ENCODE data around the gene C20orf204.

Gene C20orf204

DNA sequence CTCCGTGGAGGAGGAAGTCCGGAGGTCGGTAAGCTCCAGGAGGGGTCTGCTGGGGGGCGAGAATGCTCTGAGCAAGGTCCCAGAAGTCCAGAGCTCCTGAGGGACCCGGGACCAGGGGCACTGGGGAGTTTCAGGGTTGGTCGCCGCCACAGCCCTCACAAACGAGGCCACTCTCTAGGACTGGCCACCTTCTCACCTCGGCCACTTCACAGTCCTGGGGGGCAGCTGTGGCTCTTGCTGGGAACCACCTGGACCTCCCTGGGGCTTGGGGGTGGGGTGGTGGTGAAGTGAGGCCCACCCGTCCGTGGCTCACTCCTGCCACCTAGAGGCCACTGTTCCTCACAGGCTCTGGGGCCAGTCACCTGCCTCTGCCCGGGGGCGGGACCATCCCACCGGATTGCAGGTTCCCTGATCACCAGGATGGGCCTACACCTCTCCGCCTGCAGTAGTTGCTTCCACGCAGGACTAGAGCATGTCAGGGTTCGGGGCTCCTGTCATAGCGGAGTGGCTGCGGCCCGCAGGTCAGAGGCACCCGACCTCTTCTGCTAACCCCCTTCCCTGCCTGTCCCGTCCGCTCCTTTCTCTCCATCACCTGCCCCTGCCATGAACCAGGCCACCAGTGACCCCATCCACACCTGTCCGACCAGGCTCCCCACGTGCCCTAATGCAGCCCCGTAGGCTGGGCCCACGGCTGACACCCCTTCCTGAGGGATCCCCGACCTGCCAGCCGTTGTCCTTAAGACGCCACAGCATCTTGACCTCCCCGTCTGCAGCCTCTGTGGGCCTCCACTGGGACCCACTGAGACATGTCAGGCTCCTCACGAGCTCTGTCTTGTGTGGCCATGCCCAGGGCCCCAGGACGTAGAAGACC lies 21.9 kb downstream of the C20orf204 start:
- Mint-ChIP-seq H3K36me3 (ENCODE audit: insufficient read depth) (peaks cover 4% of the 10 kb centered on the region), H3K4me1 (peaks cover 15% of the 10 kb centered on the region), H3K27ac (ENCODE audit: low read depth) (no peak overlapping the region), H3K4me3 (peak overlapping the region; percentile 40), H3K27me3 (peaks cover 12% of the 10 kb centered on the region), H3K9me3 (no peaks in the 10 kb centered on the region)
- DNase-seq (ENCODE audit: low spot score in 2 of 2) (peak; percentile 53 to 69), ATAC-seq (replicated peaks; ENCODE audit: extremely low read depth, poor library complexity, severe bottlenecking) (peak; percentile 83)

DNA sequence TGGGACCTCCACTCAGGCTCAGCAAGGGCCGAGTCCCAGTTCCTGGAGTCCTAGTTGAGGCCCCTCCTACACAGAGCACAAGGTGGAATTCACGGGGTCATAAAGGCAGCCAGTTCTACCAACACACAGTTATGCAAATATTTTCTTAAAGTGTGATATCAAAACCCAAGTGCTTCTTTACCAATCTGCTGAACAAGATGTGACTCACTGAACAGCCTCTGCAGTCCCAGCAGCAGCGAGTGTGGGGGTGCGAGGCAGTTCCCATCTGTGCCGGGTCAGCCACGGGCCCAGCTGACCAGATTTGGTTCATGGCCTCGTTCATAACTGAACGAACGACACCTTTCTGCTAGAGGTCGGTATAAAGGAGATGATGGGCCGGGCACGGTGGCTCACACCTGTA lies 22.6 kb downstream of the C20orf204 start:
- Mint-ChIP-seq H3K4me3 (no peak overlapping the region), H3K9me3 (no peaks in the 10 kb centered on the region), H3K36me3 (ENCODE audit: insufficient read depth) (peaks cover 5% of the 10 kb centered on the region), H3K27ac (ENCODE audit: low read depth) (no peak overlapping the region), H3K4me1 (peaks cover 15% of the 10 kb centered on the region), H3K27me3 (peaks cover 5% of the 10 kb centered on the region)
- no peak for ATAC-seq (replicated peaks; ENCODE audit: extremely low read depth, poor library complexity, severe bottlenecking)
- DNase-seq (ENCODE audit: low spot score in 2 of 2): no peak

DNA sequence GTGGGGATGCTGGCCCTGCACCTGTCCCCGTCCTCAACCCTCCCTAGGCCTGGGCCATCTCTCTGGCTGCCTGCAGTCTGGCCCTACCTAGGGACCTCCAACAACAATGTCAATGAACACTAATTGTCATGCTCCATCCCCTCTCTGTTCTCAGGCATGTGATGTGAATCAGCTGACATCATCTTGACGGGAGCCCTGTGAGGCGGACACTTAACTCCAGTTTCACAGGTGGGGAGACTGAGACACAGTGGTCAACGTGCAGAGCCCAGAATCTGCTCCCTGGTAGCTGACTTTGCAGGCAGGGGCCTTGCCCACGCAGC lies 26.3 kb downstream of the C20orf204 start:
- H3K4me1 Mint-ChIP-seq: peaks cover 41% of the 10 kb centered on the region
- H3K4me3 Mint-ChIP-seq: peak overlapping the region; percentile 84
- ATAC-seq (replicated peaks; ENCODE audit: extremely low read depth, poor library complexity, severe bottlenecking) (no peak), DNase-seq (ENCODE audit: low spot score in 2 of 2) (no peak)
- H3K9me3 Mint-ChIP-seq: no peaks in the 10 kb centered on the region
- H3K27ac Mint-ChIP-seq (ENCODE audit: low read depth): no peak overlapping the region
- H3K27me3 Mint-ChIP-seq: no peaks in the 10 kb centered on the region
- peaks cover 8% of the 10 kb centered on the region for H3K36me3 Mint-ChIP-seq (ENCODE audit: insufficient read depth)

DNA sequence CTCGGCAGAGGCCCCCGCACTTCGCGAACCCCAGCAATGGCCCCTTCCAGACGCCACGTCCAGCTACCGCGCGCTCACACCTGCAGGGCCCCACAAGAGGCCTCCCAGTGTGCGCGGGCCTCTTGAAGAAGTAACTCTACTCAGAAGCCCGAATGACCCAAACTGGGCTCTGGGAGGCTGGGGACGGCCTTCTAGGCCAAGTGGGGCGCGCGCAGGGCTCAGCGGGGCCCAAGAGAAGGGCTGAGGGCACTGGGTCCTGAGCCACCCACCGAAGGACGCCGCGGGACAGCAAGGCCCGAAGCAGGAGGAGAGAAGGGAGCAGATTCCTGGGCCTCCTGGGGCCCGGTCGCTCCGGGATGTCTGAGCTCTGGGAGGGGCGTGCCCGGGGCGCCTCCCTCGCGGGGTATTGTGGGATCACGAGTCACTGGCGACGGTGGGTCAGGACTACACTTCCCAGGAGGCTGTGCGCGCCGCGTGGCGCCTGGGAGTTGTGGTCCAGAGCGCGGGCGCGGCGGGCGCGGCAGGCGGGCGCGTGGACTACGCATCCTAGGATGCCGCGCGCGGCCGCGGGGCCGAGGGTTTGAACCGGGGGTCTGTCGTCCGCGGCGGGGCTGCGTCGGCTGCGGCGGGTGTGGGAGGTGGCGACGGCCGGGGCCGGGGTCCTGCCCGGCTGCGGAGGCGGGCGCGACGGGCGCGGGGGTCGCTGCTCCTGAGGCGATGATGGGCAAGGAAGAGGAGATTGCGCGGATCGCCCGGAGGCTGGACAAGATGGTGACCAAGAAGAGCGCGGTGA lies 26.8 kb downstream of the C20orf204 start, which contains the start of gene TCEA2:
Gene TCEA2, plus strand, starts transcription at position 603 of the 793 bp plus-strand sequence. Its CDS starts 115 bp downstream, at position 718.
- H3K36me3 Mint-ChIP-seq (ENCODE audit: insufficient read depth): peaks cover 8% of the 10 kb centered on the region
- H3K4me1 Mint-ChIP-seq: peaks cover 43% of the 10 kb centered on the region
- H3K27me3 Mint-ChIP-seq: no peaks in the 10 kb centered on the region
- peak; percentile 82 to 85 for DNase-seq (ENCODE audit: low spot score in 2 of 2)
- peak within 1 kb of the TSS; percentile 84 for H3K4me3 Mint-ChIP-seq
- ATAC-seq (replicated peaks; ENCODE audit: extremely low read depth, poor library complexity, severe bottlenecking): peak; percentile 92
- H3K27ac Mint-ChIP-seq (ENCODE audit: low read depth): peak within 1 kb of the TSS; percentile 19
- H3K9me3 Mint-ChIP-seq: no peaks in the 10 kb centered on the region

DNA sequence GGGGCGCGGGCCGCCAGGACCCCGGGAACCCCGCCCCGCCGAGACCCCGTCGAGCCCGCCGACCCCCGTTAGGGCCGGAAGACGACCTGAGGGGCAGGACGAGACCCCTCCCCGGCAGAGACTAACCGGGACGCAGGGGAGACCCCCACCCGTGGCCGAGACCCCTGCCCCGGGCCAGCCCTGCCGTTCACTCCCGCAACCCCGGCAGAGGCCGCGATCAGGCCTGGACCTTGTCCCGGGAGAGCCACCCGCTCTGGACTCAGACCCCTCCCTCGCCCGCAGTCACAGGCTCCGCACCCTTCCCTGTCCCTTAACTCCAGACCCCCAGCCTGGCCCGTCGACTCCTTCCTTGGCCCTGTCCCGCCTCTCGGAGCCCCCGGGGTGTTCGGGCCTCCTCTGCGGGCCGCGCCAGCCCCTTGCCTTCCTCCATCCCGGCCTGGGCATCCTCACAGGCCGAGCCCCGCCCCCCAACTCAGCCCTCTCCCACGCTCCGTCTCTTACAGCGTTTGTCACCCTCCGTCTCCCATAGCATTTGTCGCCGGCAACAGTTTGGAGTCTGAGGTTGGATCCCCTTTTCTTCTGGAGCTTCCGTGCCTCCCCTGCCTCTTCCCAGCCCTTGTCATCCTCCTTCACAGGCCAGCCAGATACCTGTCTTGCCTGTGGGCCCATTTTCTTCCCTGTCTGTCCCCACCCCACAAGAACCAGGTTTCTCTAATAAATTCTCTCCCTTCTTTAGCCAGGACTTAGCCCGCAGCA lies 27.6 kb downstream of the C20orf204 start:
- Mint-ChIP-seq H3K27ac (ENCODE audit: low read depth) (peak overlapping the region; percentile 17), H3K4me1 (peaks cover 38% of the 10 kb centered on the region), H3K9me3 (no peaks in the 10 kb centered on the region), H3K36me3 (ENCODE audit: insufficient read depth) (peaks cover 8% of the 10 kb centered on the region), H3K4me3 (peak overlapping the region; percentile 84), H3K27me3 (no peaks in the 10 kb centered on the region)
- ATAC-seq (replicated peaks; ENCODE audit: extremely low read depth, poor library complexity, severe bottlenecking): no peak
- no peak for DNase-seq (ENCODE audit: low spot score in 2 of 2)

DNA sequence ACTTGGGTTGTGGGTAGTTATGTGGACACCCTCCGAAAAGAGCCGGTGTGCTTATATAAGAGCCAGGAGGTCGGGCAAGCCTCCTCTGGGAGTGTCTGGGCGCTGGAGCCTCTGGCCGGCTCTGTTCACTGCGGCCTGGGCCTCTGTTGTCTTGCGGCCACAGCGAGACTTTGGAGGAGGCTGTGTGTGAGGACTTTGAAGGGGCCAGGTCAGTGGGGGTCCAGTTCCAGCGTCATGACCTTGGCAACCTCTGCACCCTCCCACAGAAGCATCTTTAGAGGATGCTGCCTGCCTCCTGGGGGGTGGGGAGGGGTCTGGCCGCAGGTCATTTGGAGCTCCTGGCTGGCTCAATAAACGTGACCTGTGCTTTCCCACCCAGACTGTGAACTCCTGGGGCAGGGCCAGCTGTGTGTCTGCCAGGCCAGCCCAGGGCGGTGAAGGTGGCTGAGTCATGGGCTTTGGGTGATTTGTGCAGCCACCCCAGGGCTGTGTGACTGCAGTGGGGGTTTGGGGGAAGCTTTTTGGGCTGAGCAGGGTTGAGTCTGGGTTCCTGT lies 28.2 kb downstream of the C20orf204 start:
- peak overlapping the region; percentile 17 for H3K27ac Mint-ChIP-seq (ENCODE audit: low read depth)
- ATAC-seq (replicated peaks; ENCODE audit: extremely low read depth, poor library complexity, severe bottlenecking): no peak
- no peaks in the 10 kb centered on the region for H3K9me3 Mint-ChIP-seq

DNA sequence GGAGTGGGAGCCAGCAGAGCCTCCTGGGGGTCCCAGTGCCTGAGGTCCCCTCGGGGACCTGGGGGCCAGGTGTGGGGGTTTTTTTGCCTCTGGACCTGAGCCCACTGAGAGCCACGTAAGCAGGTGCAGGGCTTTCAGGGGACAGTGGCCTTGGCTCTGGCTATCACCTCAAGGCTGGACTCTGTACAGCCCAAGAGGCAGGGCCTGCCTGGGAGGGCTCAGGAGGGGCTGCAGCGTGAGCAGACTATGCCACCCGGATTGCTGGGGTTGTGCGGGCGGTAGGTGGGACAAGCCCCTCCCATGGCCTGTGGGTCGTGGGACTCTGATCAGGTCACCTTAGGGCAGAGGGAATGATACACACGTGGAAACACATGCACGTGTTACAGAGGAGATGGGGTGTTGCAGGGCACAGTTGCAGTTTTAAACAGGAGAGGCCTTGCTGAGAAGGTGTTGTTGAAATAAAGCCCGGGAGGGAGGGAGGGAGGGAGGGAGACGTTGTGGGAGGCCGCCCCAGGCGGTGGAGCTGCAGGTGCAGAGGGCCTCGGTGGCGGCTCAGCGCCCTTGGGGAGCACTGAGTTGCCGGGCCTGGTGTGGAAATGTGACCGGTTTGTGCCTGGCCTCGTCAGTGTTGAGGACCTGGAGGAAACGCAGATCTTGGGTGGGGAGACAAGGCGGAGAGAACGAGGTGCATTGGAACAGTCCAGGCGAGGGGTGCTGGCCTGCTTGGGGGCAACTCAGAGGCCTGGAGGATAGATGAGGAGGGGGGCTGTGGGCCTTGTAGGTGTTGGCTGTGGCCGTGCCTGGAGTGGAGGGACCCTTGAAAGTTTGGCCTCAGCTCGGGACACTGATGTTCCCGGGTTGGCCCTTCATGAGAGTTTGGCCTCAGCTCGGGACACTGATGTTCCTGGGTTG lies 29.3 kb downstream of the C20orf204 start:
- Mint-ChIP-seq H3K4me3 (peak overlapping the region; percentile 45), H3K27me3 (no peaks in the 10 kb centered on the region), H3K27ac (ENCODE audit: low read depth) (peak overlapping the region; percentile 51), H3K4me1 (peaks cover 32% of the 10 kb centered on the region), H3K9me3 (no peaks in the 10 kb centered on the region), H3K36me3 (ENCODE audit: insufficient read depth) (peaks cover 11% of the 10 kb centered on the region)
- DNase-seq (ENCODE audit: low spot score in 2 of 2) (no peak), ATAC-seq (replicated peaks; ENCODE audit: extremely low read depth, poor library complexity, severe bottlenecking) (no peak)

More for the DNA sequence above, 28.2 kb downstream of the C20orf204 start:
- peaks cover 11% of the 10 kb centered on the region for H3K36me3 Mint-ChIP-seq (ENCODE audit: insufficient read depth)
- peak overlapping the region; percentile 84 for H3K4me3 Mint-ChIP-seq
- DNase-seq (ENCODE audit: low spot score in 2 of 2): no peak
- peaks cover 36% of the 10 kb centered on the region for H3K4me1 Mint-ChIP-seq
- H3K27me3 Mint-ChIP-seq: no peaks in the 10 kb centered on the region

DNA sequence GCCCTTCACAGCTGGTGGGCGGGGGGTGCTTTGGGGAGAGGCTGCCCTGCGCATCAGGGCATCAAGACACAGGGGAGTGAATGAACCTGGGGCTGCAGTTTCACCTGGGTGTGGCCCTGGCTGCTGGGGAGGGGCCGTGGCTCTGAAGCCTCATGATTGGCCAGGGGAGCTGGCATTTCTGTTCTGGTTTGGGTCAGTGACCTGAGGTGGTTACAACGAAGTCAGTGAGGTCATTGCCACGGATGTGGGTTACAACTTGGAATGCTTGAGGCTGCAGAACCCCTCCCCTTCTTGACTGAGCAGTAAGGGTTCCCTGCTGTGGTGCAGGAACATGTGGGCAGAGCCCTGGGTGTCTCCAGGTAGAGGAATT lies 30.0 kb downstream of the C20orf204 start:
- H3K27me3 Mint-ChIP-seq: no peaks in the 10 kb centered on the region
- peak; percentile 57 for ATAC-seq (replicated peaks; ENCODE audit: extremely low read depth, poor library complexity, severe bottlenecking)
- H3K9me3 Mint-ChIP-seq: no peaks in the 10 kb centered on the region
- H3K4me3 Mint-ChIP-seq: peak overlapping the region; percentile 45
- peak; percentile 36 to 51 for DNase-seq (ENCODE audit: low spot score in 2 of 2)
- H3K27ac Mint-ChIP-seq (ENCODE audit: low read depth): peak overlapping the region; percentile 51
- peaks cover 11% of the 10 kb centered on the region for H3K36me3 Mint-ChIP-seq (ENCODE audit: insufficient read depth)
- H3K4me1 Mint-ChIP-seq: peaks cover 32% of the 10 kb centered on the region

DNA sequence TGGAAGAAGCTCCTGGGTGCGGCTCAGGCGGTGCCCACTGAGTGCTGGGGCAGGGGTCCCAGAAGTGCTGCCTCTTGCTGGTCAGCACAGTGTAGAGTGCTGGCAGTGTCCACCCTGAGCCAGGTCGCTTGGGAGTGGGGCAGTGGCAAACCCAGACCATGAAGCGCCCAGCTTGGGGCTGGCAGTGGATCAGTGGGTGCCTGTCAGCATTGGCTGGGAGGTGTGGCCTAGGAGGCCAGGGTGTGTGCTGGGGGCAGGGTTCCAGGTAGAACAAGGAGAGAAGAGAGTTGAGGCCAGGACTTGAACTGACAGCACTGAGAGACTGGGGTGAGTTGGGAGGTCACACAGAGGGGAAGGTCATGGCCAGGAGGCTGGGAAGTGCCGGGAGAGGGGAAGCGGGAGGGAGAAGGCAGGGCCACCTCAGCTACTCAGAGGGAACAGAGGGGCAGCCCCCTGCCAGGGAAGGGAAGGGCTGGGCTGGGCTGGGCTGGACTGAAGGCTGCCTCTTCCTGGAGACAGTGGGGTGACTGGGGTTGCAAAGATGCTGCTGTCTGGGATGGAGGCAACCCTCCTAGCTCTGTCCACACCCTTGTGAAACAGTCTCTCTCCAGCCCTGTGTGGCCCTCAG lies 31.1 kb downstream of the C20orf204 start:
- peaks cover 32% of the 10 kb centered on the region for H3K4me1 Mint-ChIP-seq

DNA sequence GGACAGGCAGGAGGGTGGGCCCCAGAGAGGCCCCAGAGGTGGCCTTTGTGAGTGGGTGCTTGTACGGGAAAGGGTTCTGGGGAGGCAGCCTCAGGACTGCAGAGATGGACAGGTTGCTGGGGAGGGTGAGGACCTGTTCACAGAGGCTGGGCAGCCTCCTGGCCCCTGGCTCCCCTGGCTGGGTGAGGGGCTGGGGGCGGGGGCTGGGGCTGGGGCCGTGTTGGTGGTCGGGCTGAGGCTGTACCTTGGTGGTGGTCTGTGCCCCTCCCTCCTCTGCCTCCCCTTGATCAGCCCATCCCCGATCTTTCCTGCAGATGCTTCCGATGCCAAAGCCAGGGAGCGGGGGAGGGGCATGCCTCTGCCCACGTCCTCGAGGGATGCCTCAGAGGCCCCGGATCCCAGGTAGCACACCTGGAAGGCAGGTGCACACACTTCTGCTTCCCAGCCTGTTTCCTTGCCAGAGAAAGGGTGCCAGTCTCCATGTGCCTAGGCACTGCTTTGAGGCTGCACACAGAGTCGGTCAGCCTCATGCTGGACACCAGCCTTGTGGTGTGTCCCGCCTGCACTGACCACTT lies 31.8 kb downstream of the C20orf204 start:
- Mint-ChIP-seq H3K4me1 (peaks cover 32% of the 10 kb centered on the region), H3K27ac (ENCODE audit: low read depth) (no peak overlapping the region), H3K4me3 (no peak overlapping the region)

More for the DNA sequence above, 31.1 kb downstream of the C20orf204 start:
- ATAC-seq (replicated peaks; ENCODE audit: extremely low read depth, poor library complexity, severe bottlenecking): no peak
- no peak overlapping the region for H3K4me3 Mint-ChIP-seq
- H3K36me3 Mint-ChIP-seq (ENCODE audit: insufficient read depth): peaks cover 11% of the 10 kb centered on the region
- H3K27ac Mint-ChIP-seq (ENCODE audit: low read depth): no peak overlapping the region
- H3K27me3 Mint-ChIP-seq: no peaks in the 10 kb centered on the region
- no peaks in the 10 kb centered on the region for H3K9me3 Mint-ChIP-seq
- DNase-seq (ENCODE audit: low spot score in 2 of 2): no peak

More for the DNA sequence above, 31.8 kb downstream of the C20orf204 start:
- Mint-ChIP-seq H3K9me3 (no peaks in the 10 kb centered on the region), H3K27me3 (no peaks in the 10 kb centered on the region), H3K36me3 (ENCODE audit: insufficient read depth) (peaks cover 10% of the 10 kb centered on the region)
- DNase-seq (ENCODE audit: low spot score in 2 of 2) (no peak), ATAC-seq (replicated peaks; ENCODE audit: extremely low read depth, poor library complexity, severe bottlenecking) (no peak)

All from central memory CD8-positive, alpha-beta T cell (primary cell).